Peyer's patch (tissue), 4 donors: ENCODE data around the gene SMG6. TPM values are rescaled to one million over a fixed set of nuclear protein-coding genes. Genes with fewer than 3 reads are reported as not detected.

Source experiments
- DNase-seq, 3 donors: peaks; one replicate each; pipeline ENCODE4 v3.0.0-alpha.2; 2017 to 2019
- H3K27ac ChIP-seq, 4 donors: fragments of 200-600 bp; sonication (generic); one replicate each; pipeline ENCODE4 v1.5.1; 2016 to 2019
- H3K27me3 ChIP-seq, 2 donors: fragments of 200-600 bp; sonication (generic); one replicate each; pipeline ENCODE4 v1.5.1; 2019
- H3K36me3 ChIP-seq, 3 donors: fragments of 200-600 bp; sonication (generic); one replicate each; pipeline ENCODE4 v1.5.1; 2016 to 2019
- H3K4me1 ChIP-seq, 4 donors: fragments of 200-600 bp; sonication (generic); one replicate each; pipeline ENCODE4 v1.5.1; 2016 to 2019
- H3K4me3 ChIP-seq, 4 donors: fragments of 200-600 bp; sonication (generic); 1 replicate in 3 of 4; 2 replicates in 1 of 4; pipeline ENCODE4 v1.5.1; 2016 to 2019; ENCODE audit warnings: mild to moderate bottlenecking in 1 of 4
- H3K9me3 ChIP-seq, 4 donors: fragments of 200-600 bp; sonication (generic); one replicate each; pipeline ENCODE4 v1.5.1; 2016 to 2019; ENCODE audit warnings: mild to moderate bottlenecking in 1 of 4
- CTCF ChIP-seq, 6 experiments: fragments of 450-650 bp in 4 of 6; fragments of 200-600 bp in 2 of 6; sonication (generic) in 1 of 6; IDR thresholded peaks; one replicate each; pipeline ENCODE4 v1.5.1; 2017 to 2019; ENCODE audit warnings: antibody characterized with exemption in 6 of 6, mild to moderate bottlenecking in 3 of 6, moderate library complexity in 1 of 6
- POLR2A ChIP-seq, 2 donors: fragments of 450-650 bp; IDR thresholded peaks; one replicate each; pipeline ENCODE4 v1.5.1; 2017; ENCODE audit warnings: antibody characterized with exemption in 2 of 2, mild to moderate bottlenecking in 2 of 2, moderate library complexity in 2 of 2
- total RNA-seq, 4 donors: library from RNA; depleted of rRNA; stranded (reverse); fragments of >200 nt; gene quantifications; one replicate each; pipeline ENCODE4 v1.1.0, GENCODE V29; 2016

SMG6 gene
- total RNA-seq, 4 donors from 2014 or later = 33.3 to 139 (median 67.4) TPM

GRCh38 chr17:2190014-2190413 lies 113.6 kb downstream of the SMG6 start:
- no peak for DNase-seq
- peaks cover 0 to 22% (median 4%) of the 10 kb centered on the region in 4 donors for H3K4me1 ChIP-seq
- no peak overlapping the region for H3K4me3 ChIP-seq
- no peaks in the 10 kb centered on the region for H3K27me3 ChIP-seq
- H3K27ac ChIP-seq = peak overlapping the region in 2 of 4 donors; percentile 32 to 63
- H3K36me3 ChIP-seq = peaks cover 0 to 27% (median 0%) of the 10 kb centered on the region in 3 donors
- TF ChIP-seq POLR2A (IDR thresholded peaks at IDR 0.05) (no peak), CTCF (IDR thresholded peaks at IDR 0.05) (no peak)
- no peaks in the 10 kb centered on the region for H3K9me3 ChIP-seq

GRCh38 chr17:2188971-2189630 lies 114.5 kb downstream of the SMG6 start:
- H3K4me3 ChIP-seq = no peak overlapping the region
- H3K36me3 ChIP-seq = peaks cover 0 to 30% (median 0%) of the 10 kb centered on the region in 3 donors
- H3K9me3 ChIP-seq = no peaks in the 10 kb centered on the region
- H3K4me1 ChIP-seq = peaks cover 0 to 22% (median 4%) of the 10 kb centered on the region in 4 donors
- H3K27ac ChIP-seq = peak overlapping the region in 2 of 4 donors; percentile 32 to 63
- no peak for DNase-seq
- TF ChIP-seq CTCF (IDR thresholded peaks at IDR 0.05) = no peak
- TF ChIP-seq POLR2A (IDR thresholded peaks at IDR 0.05) = no peak
- no peaks in the 10 kb centered on the region for H3K27me3 ChIP-seq

GRCh38 chr17:2187758-2188157 lies 115.8 kb downstream of the SMG6 start:
- Histone ChIP-seq H3K9me3 (no peaks in the 10 kb centered on the region), H3K27me3 (no peaks in the 10 kb centered on the region), H3K27ac (no peak overlapping the region), H3K4me3 (no peak overlapping the region), H3K36me3 (peaks cover 0 to 33% (median 0%) of the 10 kb centered on the region in 3 donors), H3K4me1 (peaks cover 0 to 22% (median 2%) of the 10 kb centered on the region in 4 donors)
- no peak for TF ChIP-seq CTCF (IDR thresholded peaks at IDR 0.05)
- no peak for TF ChIP-seq POLR2A (IDR thresholded peaks at IDR 0.05)
- no peak for DNase-seq

GRCh38 chr17:2186937-2187336 lies 116.6 kb downstream of the SMG6 start:
- no peak for DNase-seq
- H3K4me3 ChIP-seq = no peak overlapping the region
- peaks cover 0 to 36% (median 0%) of the 10 kb centered on the region in 3 donors for H3K36me3 ChIP-seq
- no peak for TF ChIP-seq POLR2A (IDR thresholded peaks at IDR 0.05)
- TF ChIP-seq CTCF (IDR thresholded peaks at IDR 0.05) = no peak
- no peaks in the 10 kb centered on the region for H3K27me3 ChIP-seq
- H3K9me3 ChIP-seq = no peaks in the 10 kb centered on the region
- H3K4me1 ChIP-seq = peaks cover 0 to 21% (median 0%) of the 10 kb centered on the region in 4 donors
- no peak overlapping the region for H3K27ac ChIP-seq

GRCh38 chr17:2184993-2185931 lies 118.3 kb downstream of the SMG6 start:
- DNase-seq = peak in 1 of 3 donors; percentile 9
- no peak for TF ChIP-seq POLR2A (IDR thresholded peaks at IDR 0.05)
- no peak for TF ChIP-seq CTCF (IDR thresholded peaks at IDR 0.05)
- H3K4me3 ChIP-seq = no peak overlapping the region
- no peaks in the 10 kb centered on the region for H3K9me3 ChIP-seq
- H3K27ac ChIP-seq = no peak overlapping the region
- H3K4me1 ChIP-seq = peaks cover 0 to 29% (median under 1%) of the 10 kb centered on the region in 4 donors
- peaks cover 0 to 37% (median 0%) of the 10 kb centered on the region in 3 donors for H3K36me3 ChIP-seq
- no peaks in the 10 kb centered on the region for H3K27me3 ChIP-seq
